Mesenteric fat pad (tissue), 1 donor: ENCODE data around the gene SCARF2. TPM values are rescaled to one million over a fixed set of nuclear protein-coding genes. Genes with fewer than 3 reads are reported as not detected.
"Not testable (repeated sequence)": the region's sequence is repeated elsewhere in the genome, so short reads cannot be mapped to it uniquely, and the experiment has no call there.

Source experiments
- DNase-seq: peaks from one replicate; pipeline ENCODE4 v3.0.0-alpha.2; 2020; ENCODE audit warnings: low spot score
- total RNA-seq: library from RNA; stranded (reverse); fragmentation: NEBNext Ultra II Directional; extraction: Animal tissue kit (Norgen Biotek cat#: 25700); gene quantifications from one replicate; pipeline ENCODE4 v1.2.1, GENCODE V29; 2021
- donor health status: DM: yes; HTN: yes; CAD: no.

Gene SCARF2
- total RNA-seq, 1 donor from 2014 or later = 21.1 TPM

GRCh38 chr22:20464096-20464614 lies 26.5 kb upstream of the SCARF2 start:
- no peak for DNase-seq

GRCh38 chr22:20463324-20464095 lies 25.9 kb upstream of the SCARF2 start:
- no peak for DNase-seq

GRCh38 chr22:20459862-20460261 lies 22.2 kb upstream of the SCARF2 start:
- DNase-seq = no peak

- no peak for DNase-seq
These were observed 21.5 kb upstream of the SCARF2 start for GRCh38 chr22:20459152-20459542.

GRCh38 chr22:20458530-20459151 lies 21.0 kb upstream of the SCARF2 start:
- no peak for DNase-seq

- DNase-seq = no peak
These were observed 20.0 kb upstream of the SCARF2 start for GRCh38 chr22:20457506-20458240.

- DNase-seq = no peak
These were observed 19.1 kb upstream of the SCARF2 start for GRCh38 chr22:20456722-20457076.

GRCh38 chr22:20456064-20456721 lies 18.6 kb upstream of the SCARF2 start:
- no peak for DNase-seq

- no peak for DNase-seq
These were observed 18.1 kb upstream of the SCARF2 start for GRCh38 chr22:20455709-20456063.

- DNase-seq = no peak
These were observed 15.6 kb upstream of the SCARF2 start for GRCh38 chr22:20453222-20453621.

- DNase-seq = no peak
These were observed 14.3 kb upstream of the SCARF2 start for GRCh38 chr22:20451920-20452319.

GRCh38 chr22:20451129-20451778 lies 13.6 kb upstream of the SCARF2 start:
- DNase-seq = not testable (repeated sequence)

- no peak for DNase-seq
These were observed 12.9 kb upstream of the SCARF2 start for GRCh38 chr22:20450551-20450906.

GRCh38 chr22:20449819-20450550 lies 12.4 kb upstream of the SCARF2 start:
- DNase-seq = no peak

- DNase-seq = no peak
These were observed 11.0 kb upstream of the SCARF2 start for GRCh38 chr22:20448630-20449029.

- DNase-seq = no peak
These were observed 8.9 kb upstream of the SCARF2 start for GRCh38 chr22:20446383-20446970.

- DNase-seq = no peak
These were observed 6.7 kb upstream of the SCARF2 start for GRCh38 chr22:20444325-20444724.

GRCh38 chr22:20442485-20443284 lies 5.1 kb upstream of the SCARF2 start:
- DNase-seq = no peak
